ENCODE results near the gene DGKH.

- TF ChIP-seq CTCF (IDR thresholded peaks at IDR 0.05) (no peak), ZFX (IDR thresholded peaks at IDR 0.05; ENCODE audit: borderline replicate concordance) (no peak)
These were observed 7.1 kb downstream of the DGKH start for GRCh38 chr13:42055500-42056085.
